GM21723 (cell line): Measurements from ENCODE around the gene DYNLT4.
"Not testable (repeated sequence)": the region's sequence is repeated elsewhere in the genome, so short reads cannot be mapped to it uniquely, and the experiment has no call there.

Source experiments
- ATAC-seq: cut with Tn5 transposase; IDR thresholded peaks from one replicate; pipeline ENCODE4 v1.9.1; 2021; ENCODE audit warnings: mild to moderate bottlenecking, moderate library complexity; ENCODE audit not compliant: unreplicated experiment

The DYNLT4 gene

GRCh38 chr1:44775078-44775929, 31.8 kb downstream of the DYNLT4 start, which contains the start of gene RPS8:
TSS of gene RPS8 (plus strand) at chr1:44775540. CDS start at chr1:44775597, 57 bp downstream.
- peak; percentile 73 for ATAC-seq

GRCh38 chr1:44766421-44766820, 40.7 kb downstream of the DYNLT4 start:
- ATAC-seq: not testable (repeated sequence)

GRCh38 chr1:44760876-44761275, 46.3 kb downstream of the DYNLT4 start:
- no peak for ATAC-seq

- no peak for ATAC-seq
These were observed 48.1 kb downstream of the DYNLT4 start for GRCh38 chr1:44759077-44759476.

GRCh38 chr1:44757420-44757819, 49.7 kb downstream of the DYNLT4 start:
- ATAC-seq: no peak
